ENCODE measurements around the gene SLC26A1.

SLC26A1 gene

GRCh38 chr4:993111-994029, at the start of gene SLC26A1:
Gene SLC26A1, minus strand, starts transcription at chr4:993404. Its CDS starts 1,701 bp downstream, at chr4:991703.
- DNase-seq: no peak

GRCh38 chr4:1042352-1043055, 49.3 kb upstream of the SLC26A1 start:
- no peak for DNase-seq

GRCh38 chr4:1041936-1042330, 48.7 kb upstream of the SLC26A1 start:
- no peak for DNase-seq

- DNase-seq: no peak
Observed at GRCh38 chr4:1041147-1041935, 48.1 kb upstream of the SLC26A1 start.

GRCh38 chr4:1040344-1041146, 47.3 kb upstream of the SLC26A1 start:
- DNase-seq: no peak

GRCh38 chr4:1039493-1040343, 46.5 kb upstream of the SLC26A1 start:
- no peak for DNase-seq

GRCh38 chr4:1038948-1039492, 45.8 kb upstream of the SLC26A1 start:
- no peak for DNase-seq

- DNase-seq: no peak
Observed at GRCh38 chr4:1036976-1037810, 44.0 kb upstream of the SLC26A1 start.

GRCh38 chr4:1036095-1036494, 42.9 kb upstream of the SLC26A1 start:
- DNase-seq: no peak

GRCh38 chr4:1035510-1035909, 42.3 kb upstream of the SLC26A1 start:
- no peak for DNase-seq

- DNase-seq: no peak
Observed at GRCh38 chr4:1033840-1034551, 40.8 kb upstream of the SLC26A1 start.

GRCh38 chr4:1032861-1033260, 39.7 kb upstream of the SLC26A1 start:
- no peak for DNase-seq

- DNase-seq: no peak
Observed at GRCh38 chr4:1031956-1032795, 39.0 kb upstream of the SLC26A1 start.

GRCh38 chr4:1031346-1031745, 38.1 kb upstream of the SLC26A1 start:
- DNase-seq: no peak

- DNase-seq: no peak
Observed at GRCh38 chr4:1030559-1030958, 37.4 kb upstream of the SLC26A1 start.

- no peak for DNase-seq
Observed at GRCh38 chr4:1030031-1030430, 36.8 kb upstream of the SLC26A1 start.

GRCh38 chr4:1029529-1029928, 36.3 kb upstream of the SLC26A1 start:
- no peak for DNase-seq

- DNase-seq: no peak
Observed at GRCh38 chr4:1028574-1029220, 35.5 kb upstream of the SLC26A1 start.

All from activated gamma-delta T cell treated with Interleukin-2 at 50 U/mL for 16 hours (primary cell).